Left lung (tissue), 10 donors: ENCODE results near the gene MCAT. TPM values are rescaled to one million over a fixed set of nuclear protein-coding genes. Genes with fewer than 3 reads are reported as not detected.

Experiments used
- ATAC-seq: fragments of 200-7000 bp; cut with Tn5 transposase; one replicate; pipeline ENCODE4 v1.9.1; 2020; ENCODE audit warnings: moderate library complexity
- DNase-seq, 4 donors: peaks; one replicate each; pipeline ENCODE4 v3.0.0-alpha.2; 2013 to 2020
- H3K27ac ChIP-seq, 2 donors: fragments of 200-600 bp; sonication (generic) in 1 of 2; one replicate each; pipeline versions ENCODE4 v1.5.0 to v1.8.0; 2020 to 2021
- H3K27me3 ChIP-seq, 2 donors: fragments of 200-600 bp; sonication (generic) in 1 of 2; one replicate each; pipeline versions ENCODE4 v1.5.0 to v1.8.0; 2020 to 2021
- H3K36me3 ChIP-seq, 2 donors: fragments of 200-600 bp; sonication (generic) in 1 of 2; one replicate each; pipeline versions ENCODE4 v1.5.0 to v1.8.0; 2020 to 2021
- H3K4me1 ChIP-seq, 2 donors: fragments of 200-600 bp; one replicate each; pipeline ENCODE4 v1.8.0; 2021
- H3K4me3 ChIP-seq, 2 donors: fragments of 200-600 bp; sonication (generic) in 1 of 2; one replicate each; pipeline versions ENCODE4 v1.5.0 to v1.8.0; 2020 to 2021; ENCODE audit warnings: mild to moderate bottlenecking in 1 of 2
- H3K9me3 ChIP-seq, 2 donors: fragments of 200-600 bp; sonication (generic) in 1 of 2; one replicate each; pipeline versions ENCODE4 v1.5.0 to v1.8.0; 2020 to 2021
- CTCF ChIP-seq, 2 donors: fragments of 200-600 bp; sonication (generic) in 1 of 2; IDR thresholded peaks; one replicate each; pipeline versions ENCODE4 v1.5.0 to v1.8.0; 2021; ENCODE audit warnings: antibody characterized with exemption in 2 of 2
- intact Hi-C, 2 donors: fragments of 100-400 bp; cut with DNase I; formaldehyde crosslinking; loops; one replicate each; pipeline versions ENCODE4 v1.11.2 to v1.14.2; 2022
- polyA plus RNA-seq, 6 donors: library from polyadenylated mRNA; unstranded; fragments of 120-200 nt; gene quantifications; one replicate each; pipeline ENCODE4 v1.2.1, GENCODE V29; 2013; ENCODE audit not compliant: insufficient read length in 6 of 6
- total RNA-seq, 2 donors: library from RNA; stranded (reverse); fragmentation: NEBNext Ultra II Directional; extraction: Animal tissue kit (Norgen Biotek cat#: 25700); gene quantifications; one replicate each; pipeline ENCODE4 v1.2.1, GENCODE V29; 2021
- donor health status: DM: no; HTN: yes; CAD: no.
- donor health status: DM: no; HTN: no; CAD: no.

The MCAT gene
- total and polyA plus RNA-seq, 8 donors: 12.2 to 16.6 (median 15.4) TPM

GRCh38 chr22:43182726-43183125 lies 39.5 kb upstream of the MCAT start:
- no peak for TF ChIP-seq CTCF (IDR thresholded peaks at IDR 0.05)
- Histone ChIP-seq H3K27me3 (no peaks in the 10 kb centered on the region), H3K4me1 (peaks cover 10 to 30% of the 10 kb centered on the region in 2 donors), H3K4me3 (no peak overlapping the region), H3K27ac (no peak overlapping the region), H3K36me3 (peaks cover 0 to 45% of the 10 kb centered on the region in 2 donors), H3K9me3 (no peaks in the 10 kb centered on the region)
- no peak for ATAC-seq
- DNase-seq: peak in 1 of 4 donors; percentile 65
- intact Hi-C loops: no loop called here

GRCh38 chr22:43182118-43182517 lies 38.9 kb upstream of the MCAT start:
- peak in 1 of 4 donors; percentile 57 for DNase-seq
- intact Hi-C loops: no loop called here
- no peak for TF ChIP-seq CTCF (IDR thresholded peaks at IDR 0.05)
- Histone ChIP-seq H3K27me3 (no peaks in the 10 kb centered on the region), H3K36me3 (peaks cover 0 to 51% of the 10 kb centered on the region in 2 donors), H3K9me3 (no peaks in the 10 kb centered on the region), H3K27ac (no peak overlapping the region), H3K4me1 (peaks cover 10 to 30% of the 10 kb centered on the region in 2 donors), H3K4me3 (no peak overlapping the region)
- no peak for ATAC-seq

GRCh38 chr22:43181321-43182076 lies 38.3 kb upstream of the MCAT start:
- intact Hi-C loops: no loop called here
- peaks cover 10 to 28% of the 10 kb centered on the region in 2 donors for H3K4me1 ChIP-seq
- DNase-seq (peak in 1 of 4 donors; percentile 41), ATAC-seq (peak; percentile 34)
- peaks cover 0 to 54% of the 10 kb centered on the region in 2 donors for H3K36me3 ChIP-seq
- no peak for TF ChIP-seq CTCF (IDR thresholded peaks at IDR 0.05)
- no peak overlapping the region for H3K27ac ChIP-seq
- no peak overlapping the region for H3K4me3 ChIP-seq
- no peaks in the 10 kb centered on the region for H3K9me3 ChIP-seq
- H3K27me3 ChIP-seq: no peaks in the 10 kb centered on the region

- H3K9me3 ChIP-seq: no peaks in the 10 kb centered on the region
- TF ChIP-seq CTCF (IDR thresholded peaks at IDR 0.05): no peak
- H3K27ac ChIP-seq: no peak overlapping the region
Observed at GRCh38 chr22:43180670-43181069, 37.5 kb upstream of the MCAT start.

GRCh38 chr22:43179911-43180195 lies 36.7 kb upstream of the MCAT start:
- DNase-seq: no peak

More at GRCh38 chr22:43180670-43181069, 37.5 kb upstream of the MCAT start:
- ATAC-seq: no peak
- Histone ChIP-seq H3K4me3 (no peak overlapping the region), H3K27me3 (no peaks in the 10 kb centered on the region), H3K4me1 (peaks cover 3 to 20% of the 10 kb centered on the region in 2 donors), H3K36me3 (peaks cover 0 to 61% of the 10 kb centered on the region in 2 donors)
- DNase-seq: peak in 1 of 4 donors; percentile 73
- intact Hi-C loops: no loop called here

More at GRCh38 chr22:43179911-43180195, 36.7 kb upstream of the MCAT start:
- peaks cover 0 to 69% of the 10 kb centered on the region in 2 donors for H3K36me3 ChIP-seq
- TF ChIP-seq CTCF (IDR thresholded peaks at IDR 0.05): no peak
- H3K27me3 ChIP-seq: no peaks in the 10 kb centered on the region
- intact Hi-C loops: no loop called here
- H3K4me1 ChIP-seq: peaks cover 0 to 12% of the 10 kb centered on the region in 2 donors
- no peak overlapping the region for H3K4me3 ChIP-seq
- H3K9me3 ChIP-seq: no peaks in the 10 kb centered on the region
- ATAC-seq: no peak
- H3K27ac ChIP-seq: no peak overlapping the region
